Trophoblast cell (in vitro differentiated cells and primary cell): ENCODE results near the gene TRIM14.

ENCODE experiments used
- DNase-seq, 2 donors: peaks; one replicate each; pipeline ENCODE4 v3.0.0-alpha.2; 2016
- H2AFZ ChIP-seq: 2 replicates; pipeline ENCODE4 v1.6.1; 2013; ENCODE audit warnings: low read length, moderate library complexity, mild to moderate bottlenecking; ENCODE audit not compliant: insufficient read depth, poor library complexity
- H2AK5ac ChIP-seq: 2 replicates; pipeline ENCODE4 v1.6.1; 2013; ENCODE audit warnings: mild to moderate bottlenecking, low read length
- H2BK120ac ChIP-seq: 2 replicates; pipeline ENCODE4 v1.6.1; 2013; ENCODE audit warnings: low read length, mild to moderate bottlenecking, moderate library complexity; ENCODE audit not compliant: insufficient read depth, poor library complexity
- H2BK12ac ChIP-seq: 2 replicates; pipeline ENCODE4 v1.6.1; 2013; ENCODE audit warnings: mild to moderate bottlenecking, low read length, moderate library complexity
- H2BK5ac ChIP-seq: 2 replicates; pipeline ENCODE4 v1.6.1; 2013; ENCODE audit warnings: low read length, low read depth, moderate library complexity, mild to moderate bottlenecking; ENCODE audit not compliant: poor library complexity
- H3K14ac ChIP-seq: 2 replicates; pipeline ENCODE4 v1.6.1; 2013; ENCODE audit warnings: mild to moderate bottlenecking, low read length
- H3K18ac ChIP-seq: 2 replicates; pipeline ENCODE4 v1.6.1; 2013; ENCODE audit warnings: mild to moderate bottlenecking, low read length
- H3K23ac ChIP-seq: 2 replicates; pipeline ENCODE4 v1.6.1; 2013; ENCODE audit warnings: low read length
- H3K27ac ChIP-seq: 2 replicates; pipeline ENCODE4 v1.5.1; 2013; ENCODE audit warnings: low read depth, mild to moderate bottlenecking, inconsistent platforms, low read length, moderate library complexity
- H3K27me3 ChIP-seq: 2 replicates; pipeline ENCODE4 v1.6.1; 2013; ENCODE audit warnings: inconsistent platforms, mild to moderate bottlenecking, low read length, moderate library complexity; ENCODE audit not compliant: insufficient read depth
- H3K36me3 ChIP-seq, 2 experiments: 1 replicate in 1 of 2; 2 replicates in 1 of 2; pipeline ENCODE4 v1.6.1; 2013; ENCODE audit warnings: low read length in 2 of 2, mild to moderate bottlenecking in 2 of 2, moderate library complexity in 1 of 2; ENCODE audit not compliant: insufficient read depth in 2 of 2, control insufficient read depth in 1 of 2
- H3K4ac ChIP-seq: 2 replicates; pipeline ENCODE4 v1.6.1; 2013; ENCODE audit warnings: low read depth, mild to moderate bottlenecking, low read length, moderate library complexity
- H3K4me1 ChIP-seq, 2 experiments: 1 replicate in 1 of 2; 2 replicates in 1 of 2; pipeline ENCODE4 v1.6.1; 2013; ENCODE audit warnings: low read length in 2 of 2, mild to moderate bottlenecking in 2 of 2, moderate library complexity in 1 of 2; ENCODE audit not compliant: insufficient read depth in 2 of 2, control insufficient read depth in 1 of 2
- H3K4me2 ChIP-seq: 2 replicates; pipeline ENCODE4 v1.6.1; 2013; ENCODE audit warnings: inconsistent platforms, mild to moderate bottlenecking, low read length, moderate library complexity
- H3K4me3 ChIP-seq: 2 replicates; pipeline ENCODE4 v1.5.1; 2013; ENCODE audit warnings: mild to moderate bottlenecking, low read depth, low read length, inconsistent platforms
- H3K79me1 ChIP-seq: one replicate; pipeline ENCODE4 v1.6.1; 2013; ENCODE audit warnings: low read length
- H3K79me2 ChIP-seq: 2 replicates; pipeline ENCODE4 v1.6.1; 2013; ENCODE audit warnings: low read length, mild to moderate bottlenecking; ENCODE audit not compliant: control insufficient read depth, insufficient read depth, poor library complexity
- H3K9ac ChIP-seq: 2 replicates; pipeline ENCODE4 v1.6.1; 2013; ENCODE audit warnings: mild to moderate bottlenecking, low read length
- H3K9me3 ChIP-seq: 2 replicates; pipeline ENCODE4 v1.6.1; 2013; ENCODE audit warnings: low read depth, mild to moderate bottlenecking, control low read depth, inconsistent platforms, low read length; ENCODE audit not compliant: insufficient read depth
- H4K12ac ChIP-seq: 2 replicates; pipeline ENCODE4 v1.6.1; 2013; ENCODE audit warnings: low read depth, mild to moderate bottlenecking, low read length, moderate library complexity
- H4K8ac ChIP-seq: 2 replicates; pipeline ENCODE4 v1.6.1; 2013; ENCODE audit warnings: low read depth, mild to moderate bottlenecking, low read length, moderate library complexity
- H4K91ac ChIP-seq: one replicate; pipeline ENCODE4 v1.6.1; 2013; ENCODE audit warnings: low read depth, mild to moderate bottlenecking, low read length, moderate library complexity
- WGBS: extraction: QIAGEN DNeasy Blood & Tissue Kit; methylation state at CpG from one replicate; pipeline ENCODE4 v1.1.7; 2013; ENCODE audit warnings: missing lambda C conversion rate; ENCODE audit not compliant: insufficient read length, insufficient coverage; ENCODE audit errors: extremely low coverage; 5-methylcytosine and 5-hydroxymethylcytosine counted together

TRIM14 gene

DNA sequence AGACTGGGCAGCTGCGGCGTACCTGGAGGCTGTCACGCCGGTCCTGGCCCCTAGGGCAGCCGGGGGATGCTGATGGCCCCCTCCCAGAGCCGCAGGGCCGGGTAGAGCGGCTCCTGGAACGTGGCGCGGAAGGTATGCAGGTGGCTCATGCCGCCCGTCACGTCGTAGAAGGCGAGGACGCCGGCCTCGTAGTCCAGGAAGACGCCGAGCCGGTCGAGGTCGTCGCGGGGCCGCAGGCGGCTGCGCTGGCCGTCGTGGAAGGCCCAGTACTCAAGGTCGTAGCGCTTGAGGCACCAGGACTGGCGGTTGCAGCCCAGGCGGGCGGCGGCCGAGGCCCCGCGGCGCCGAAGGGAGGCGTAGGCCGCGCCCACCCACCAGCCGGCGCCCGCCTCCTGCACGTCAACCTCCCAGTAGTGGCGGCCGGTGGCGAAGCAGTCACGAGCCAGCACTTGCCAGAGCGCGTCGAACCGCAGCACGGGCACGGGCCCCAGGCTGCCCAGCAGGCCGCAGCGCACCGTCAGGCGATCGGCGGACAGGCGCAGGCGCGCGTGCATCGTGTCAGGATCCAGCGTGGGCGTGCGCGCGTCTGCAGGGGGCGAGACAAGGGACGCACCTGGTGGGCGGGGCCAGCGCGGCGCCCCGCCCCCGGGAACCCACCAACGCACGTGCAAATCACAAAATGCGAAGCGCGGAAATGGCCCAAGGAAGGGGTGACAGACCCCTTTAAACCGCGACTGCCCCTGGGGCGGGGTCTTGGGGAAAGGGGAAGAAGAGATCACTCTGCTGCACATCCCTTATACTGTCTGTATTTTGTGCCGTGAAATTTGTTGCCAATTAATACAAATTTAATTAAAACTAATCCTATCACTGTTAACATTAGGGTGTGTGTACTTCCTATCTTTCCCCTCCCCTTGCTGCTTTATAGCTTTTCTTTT lies 31.3 kb downstream of the TRIM14 start:
- Histone ChIP-seq H2BK5ac (no peak overlapping the region), H3K79me2 (no peaks in the 10 kb centered on the region), H3K27me3 (no peaks in the 10 kb centered on the region), H2AK5ac (peak overlapping the region; percentile 26), H3K9me3 (peaks cover 3% of the 10 kb centered on the region), H2BK120ac (no peak overlapping the region), H3K14ac (peak overlapping the region; percentile 32), H3K27ac (no peak overlapping the region), H3K4me3 (peak overlapping the region; percentile 16), H3K36me3 (peaks cover 0 to 9% of the 10 kb centered on the region in 2 experiments), H3K4ac (no peak overlapping the region), H3K18ac (peak overlapping the region; percentile 77), H3K4me2 (peak overlapping the region; percentile 14), H3K9ac (no peak overlapping the region), H3K79me1 (peaks cover 6% of the 10 kb centered on the region), H2AFZ (peak overlapping the region; percentile 83), H4K91ac (peak overlapping the region; percentile 25), H3K23ac (no peak overlapping the region), H4K8ac (peak overlapping the region; percentile 9), H2BK12ac (peak overlapping the region; percentile 18), H4K12ac (peak overlapping the region; percentile 64), H3K4me1 (peaks cover 8 to 12% of the 10 kb centered on the region in 2 experiments)
- DNase-seq, result peak; percentile 96 to 97
- WGBS, result no CpG with 5 or more reads among the region's 92 CpGs

DNA sequence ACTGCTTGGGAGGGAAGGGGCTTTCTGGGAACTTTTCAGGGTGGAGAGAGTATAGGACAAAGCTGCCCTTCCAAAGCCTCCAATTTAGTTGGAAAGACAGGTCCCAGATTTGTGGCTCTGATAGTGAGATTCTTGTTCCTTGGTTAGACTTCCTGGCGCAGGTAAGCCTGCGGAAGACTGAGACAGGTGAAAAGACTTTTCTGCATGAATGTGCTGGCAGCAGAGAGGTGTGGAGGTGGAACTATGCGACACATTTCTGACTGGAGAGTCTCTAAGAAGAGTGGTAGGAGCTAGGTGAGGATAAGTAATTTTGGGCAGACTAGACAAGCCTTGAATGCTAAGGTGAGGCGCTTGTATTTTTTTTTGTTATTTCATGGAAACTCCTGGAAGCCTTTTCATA lies 32.6 kb downstream of the TRIM14 start:
- Histone ChIP-seq H3K36me3 (peaks cover 2 to 18% of the 10 kb centered on the region in 2 experiments), H3K9ac (no peak overlapping the region), H2BK120ac (no peak overlapping the region), H2AFZ (no peak overlapping the region), H2AK5ac (no peak overlapping the region), H2BK5ac (no peak overlapping the region), H3K23ac (no peak overlapping the region), H3K79me1 (peaks cover 6% of the 10 kb centered on the region), H3K27me3 (no peaks in the 10 kb centered on the region), H3K27ac (peak overlapping the region; percentile 23), H3K14ac (no peak overlapping the region), H4K91ac (no peak overlapping the region), H3K4ac (no peak overlapping the region), H3K4me3 (no peak overlapping the region), H3K79me2 (no peaks in the 10 kb centered on the region), H3K18ac (no peak overlapping the region), H4K8ac (no peak overlapping the region), H3K4me2 (peak overlapping the region; percentile 10), H3K9me3 (peaks cover 3% of the 10 kb centered on the region), H4K12ac (no peak overlapping the region), H2BK12ac (no peak overlapping the region), H3K4me1 (peaks cover 9 to 14% of the 10 kb centered on the region in 2 experiments)
- DNase-seq, result peak; percentile 77 to 85
- WGBS, result no CpG with 5 or more reads among the region's 4 CpGs

DNA sequence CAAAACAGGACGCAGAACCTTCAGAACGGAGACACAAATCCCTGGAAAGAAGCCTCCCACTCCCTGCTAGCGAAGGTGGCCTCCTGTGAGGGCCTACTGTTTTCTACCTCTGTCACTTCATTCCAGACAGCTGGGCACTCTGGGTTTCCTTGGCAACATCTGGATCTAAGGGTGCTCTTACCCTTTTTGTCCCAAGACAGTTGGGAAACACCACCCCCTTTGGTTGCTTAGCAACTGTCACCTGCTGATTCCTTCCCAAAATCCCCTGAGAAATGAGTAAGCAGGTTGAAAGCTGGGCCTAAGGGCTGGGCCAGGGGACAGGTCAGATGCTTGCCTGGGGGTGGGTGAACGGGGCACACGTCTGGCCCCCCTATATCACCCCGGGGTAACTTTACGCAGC lies 33.1 kb downstream of the TRIM14 start:
- H3K27me3 ChIP-seq, result no peaks in the 10 kb centered on the region
- no peak overlapping the region for H4K8ac ChIP-seq
- no peak overlapping the region for H3K9ac ChIP-seq
- no peak overlapping the region for H2BK12ac ChIP-seq
- peaks cover 6% of the 10 kb centered on the region for H3K79me1 ChIP-seq
- no peak overlapping the region for H2AK5ac ChIP-seq
- H2BK120ac ChIP-seq, result no peak overlapping the region
- peak; percentile 92 to 94 for DNase-seq
- H2AFZ ChIP-seq, result no peak overlapping the region
- no peak overlapping the region for H2BK5ac ChIP-seq
- H3K36me3 ChIP-seq, result peaks cover 5 to 23% of the 10 kb centered on the region in 2 experiments
- H4K12ac ChIP-seq, result no peak overlapping the region
- no peak overlapping the region for H3K27ac ChIP-seq
- H3K4ac ChIP-seq, result no peak overlapping the region
- H4K91ac ChIP-seq, result no peak overlapping the region
- no peaks in the 10 kb centered on the region for H3K79me2 ChIP-seq
- H3K14ac ChIP-seq, result no peak overlapping the region
- H3K9me3 ChIP-seq, result peaks cover 3% of the 10 kb centered on the region
- H3K4me2 ChIP-seq, result no peak overlapping the region
- no peak overlapping the region for H3K18ac ChIP-seq
- no peak overlapping the region for H3K23ac ChIP-seq
- WGBS, result no CpG with 5 or more reads among the region's 7 CpGs
- H3K4me1 ChIP-seq, result peaks cover 14 to 19% of the 10 kb centered on the region in 2 experiments
- H3K4me3 ChIP-seq, result no peak overlapping the region

DNA sequence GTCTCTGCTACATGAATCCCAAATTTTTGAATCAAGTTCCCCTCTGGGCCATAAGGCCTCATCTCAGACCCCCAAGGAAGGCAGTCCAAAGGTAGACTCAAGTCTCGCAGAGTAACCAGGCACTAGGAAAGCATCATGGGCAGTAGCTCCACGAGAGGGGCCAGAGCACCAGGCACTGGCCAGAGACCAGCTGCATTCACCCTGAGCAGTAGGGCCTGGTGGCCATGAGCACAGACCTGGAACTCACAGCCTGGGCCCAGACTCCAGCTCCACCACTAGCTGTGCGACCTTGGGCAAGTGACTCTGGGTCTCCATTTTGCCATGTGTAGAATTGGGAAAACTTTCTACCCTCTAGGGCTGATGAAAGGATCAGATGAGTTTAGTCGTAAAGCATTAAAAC lies 34.0 kb downstream of the TRIM14 start:
- Histone ChIP-seq H2BK5ac (no peak overlapping the region), H2BK12ac (no peak overlapping the region), H3K79me1 (peaks cover 8% of the 10 kb centered on the region), H3K4me1 (peaks cover 16 to 23% of the 10 kb centered on the region in 2 experiments), H3K14ac (no peak overlapping the region), H2BK120ac (no peak overlapping the region), H3K27ac (no peak overlapping the region), H3K18ac (no peak overlapping the region), H3K4me2 (no peak overlapping the region), H4K12ac (no peak overlapping the region), H3K4ac (no peak overlapping the region), H3K79me2 (no peaks in the 10 kb centered on the region), H3K23ac (no peak overlapping the region), H3K4me3 (no peak overlapping the region), H4K91ac (no peak overlapping the region), H3K27me3 (no peaks in the 10 kb centered on the region), H3K9me3 (peaks cover 3% of the 10 kb centered on the region), H2AK5ac (no peak overlapping the region), H3K36me3 (peaks cover 8 to 26% of the 10 kb centered on the region in 2 experiments), H2AFZ (no peak overlapping the region), H3K9ac (no peak overlapping the region), H4K8ac (no peak overlapping the region)
- no peak for DNase-seq
- no CpG with 5 or more reads among the region's 4 CpGs for WGBS
